GM23338 (cell line): ENCODE results near the gene ADAMTS17. TPM values are rescaled to one million over a fixed set of nuclear protein-coding genes. Genes with fewer than 3 reads are reported as not detected.
A peak's percentile ranks its signal among the peaks of the same experiment; 100 is the strongest.

Experiments
- ATAC-seq: fragments of 200-7000 bp; cut with Tn5 transposase; 3 replicates; pipeline ENCODE4 v1.9.1; 2020
- DNase-seq: peaks from one replicate; pipeline ENCODE4 v3.0.0-alpha.2; 2015; ENCODE audit warnings: low spot score
- H2AFZ ChIP-seq: fragments of 200-600 bp; sonication (generic); 2 replicates; pipeline ENCODE4 v1.8.0; 2016; ENCODE audit warnings: antibody characterized with exemption, mild to moderate bottlenecking, moderate library complexity
- H3F3A ChIP-seq: fragments of 200-600 bp; sonication (generic); replicated peaks from 2 replicates; pipeline ENCODE4 v1.8.0; 2017; ENCODE audit warnings: antibody characterized with exemption, mixed run types, low read depth
- H3K27ac ChIP-seq: fragments of 200-600 bp; sonication (generic); 2 replicates; pipeline ENCODE4 v1.6.1; 2016; ENCODE audit warnings: low read depth
- H3K27me3 ChIP-seq: fragments of 200-600 bp; sonication (generic); 2 replicates; pipeline ENCODE4 v1.8.0; 2016; ENCODE audit warnings: mild to moderate bottlenecking, mixed run types, moderate library complexity; ENCODE audit not compliant: insufficient read depth
- H3K36me3 ChIP-seq: fragments of 200-600 bp; sonication (generic); 2 replicates; pipeline ENCODE4 v1.8.0; 2016; ENCODE audit warnings: mild to moderate bottlenecking; ENCODE audit not compliant: insufficient read depth
- H3K4me1 ChIP-seq: fragments of 200-600 bp; sonication (generic); 2 replicates; pipeline ENCODE4 v1.8.0; 2016; ENCODE audit warnings: mild to moderate bottlenecking, moderate library complexity; ENCODE audit not compliant: insufficient read depth
- H3K4me2 ChIP-seq: fragments of 200-600 bp; sonication (generic); 2 replicates; pipeline ENCODE4 v1.7.1; 2017; ENCODE audit warnings: mixed run types
- H3K4me3 ChIP-seq: fragments of 200-600 bp; sonication (generic); 2 replicates; pipeline ENCODE4 v1.6.1; 2016; ENCODE audit warnings: mixed run types
- H3K79me2 ChIP-seq: fragments of 200-600 bp; sonication (generic); replicated peaks from 2 replicates; pipeline ENCODE4 v1.8.0; 2017; ENCODE audit warnings: mild to moderate bottlenecking; ENCODE audit not compliant: insufficient read depth
- H3K9me2 ChIP-seq: fragments of 200-600 bp; sonication (generic); 2 replicates; pipeline ENCODE4 v1.8.0; 2017; ENCODE audit not compliant: insufficient read depth
- H4K20me1 ChIP-seq: fragments of 200-600 bp; sonication (generic); replicated peaks from 2 replicates; pipeline ENCODE4 v1.8.0; 2017; ENCODE audit warnings: mild to moderate bottlenecking; ENCODE audit not compliant: insufficient read depth
- H3K27ac Mint-ChIP-seq: 2 replicates; pipeline ENCODE4 v1.8.0; 2020; ENCODE audit warnings: inconsistent platforms, mild to moderate bottlenecking, moderate library complexity, mixed read lengths
- H3K27me3 Mint-ChIP-seq: 3 replicates; pipeline ENCODE4 v1.8.0; 2022; ENCODE audit warnings: low read depth, mild to moderate bottlenecking, moderate library complexity, mixed read lengths, inconsistent platforms; ENCODE audit not compliant: insufficient read depth, poor library complexity
- H3K36me3 Mint-ChIP-seq: 3 replicates; pipeline ENCODE4 v1.8.0; 2021; ENCODE audit warnings: low read depth, mild to moderate bottlenecking, inconsistent platforms, moderate library complexity, mixed read lengths
- H3K4me1 Mint-ChIP-seq: 3 replicates; pipeline ENCODE4 v1.8.0; 2020; ENCODE audit warnings: mild to moderate bottlenecking, inconsistent platforms, mixed read lengths
- H3K4me3 Mint-ChIP-seq: 3 replicates; pipeline ENCODE4 v1.8.0; 2021; ENCODE audit warnings: moderate library complexity, mild to moderate bottlenecking, inconsistent platforms, mixed read lengths
- H3K9me3 Mint-ChIP-seq: 3 replicates; pipeline ENCODE4 v1.8.0; 2020; ENCODE audit warnings: moderate library complexity, mild to moderate bottlenecking, inconsistent platforms, mixed read lengths
- EZH2phosphoT487 ChIP-seq: fragments of 200-600 bp; sonication (generic); IDR thresholded peaks from one replicate; pipeline ENCODE4 v1.8.1; 2018; ENCODE audit warnings: antibody characterized with exemption; ENCODE audit not compliant: unreplicated experiment
- JUNB ChIP-seq: IDR thresholded peaks from one replicate; pipeline ENCODE4 v1.6.1; 2016; ENCODE audit warnings: antibody characterized with exemption; ENCODE audit not compliant: unreplicated experiment
- POLR2AphosphoS5 ChIP-seq: IDR thresholded peaks from 2 replicates; pipeline ENCODE4 v1.6.1; 2016; ENCODE audit warnings: antibody characterized with exemption, low read depth
- ZNF114 ChIP-seq: fragments of 250-450 bp; sonication (Bioruptor Pico); IDR thresholded peaks from 2 replicates; pipeline ENCODE4 v1.5.0; 2020; ENCODE audit warnings: mild to moderate bottlenecking, moderate library complexity
- polyA plus RNA-seq: library from polyadenylated mRNA; unstranded; fragments of >200 nt; fragmentation: Nextera tagmentation; extraction: Ambion mirVana; gene quantifications from 2 replicates; pipeline ENCODE4 v1.2.1, GENCODE V29; 2016
- total RNA-seq: library from RNA; depleted of rRNA; stranded (reverse); fragments of >200 nt; shearing (Covaris generic); gene quantifications from 2 replicates; pipeline ENCODE4 v1.2.3, GENCODE V29; 2014
- TF ChIP-seq, protein P1 (sequence below), 2 experiments: fragments of 200-600 bp in 1 of 2; sonication (generic) in 1 of 2; conservative IDR thresholded peaks; 2 replicates each; pipeline versions ENCODE4 v1.5.1 to v1.6.1; 2016 to 2017; ENCODE audit warnings: antibody characterized with exemption in 2 of 2, low read depth in 2 of 2, mild to moderate bottlenecking in 2 of 2, moderate library complexity in 1 of 2
- TF ChIP-seq, protein P2 (sequence below): IDR thresholded peaks from 2 replicates; pipeline ENCODE4 v1.6.1; 2016; ENCODE audit warnings: antibody characterized with exemption

ADAMTS17 gene
- total and polyA plus RNA-seq, 2 experiments from 2014 or later: 0.60 to 3.8 TPM

DNA sequence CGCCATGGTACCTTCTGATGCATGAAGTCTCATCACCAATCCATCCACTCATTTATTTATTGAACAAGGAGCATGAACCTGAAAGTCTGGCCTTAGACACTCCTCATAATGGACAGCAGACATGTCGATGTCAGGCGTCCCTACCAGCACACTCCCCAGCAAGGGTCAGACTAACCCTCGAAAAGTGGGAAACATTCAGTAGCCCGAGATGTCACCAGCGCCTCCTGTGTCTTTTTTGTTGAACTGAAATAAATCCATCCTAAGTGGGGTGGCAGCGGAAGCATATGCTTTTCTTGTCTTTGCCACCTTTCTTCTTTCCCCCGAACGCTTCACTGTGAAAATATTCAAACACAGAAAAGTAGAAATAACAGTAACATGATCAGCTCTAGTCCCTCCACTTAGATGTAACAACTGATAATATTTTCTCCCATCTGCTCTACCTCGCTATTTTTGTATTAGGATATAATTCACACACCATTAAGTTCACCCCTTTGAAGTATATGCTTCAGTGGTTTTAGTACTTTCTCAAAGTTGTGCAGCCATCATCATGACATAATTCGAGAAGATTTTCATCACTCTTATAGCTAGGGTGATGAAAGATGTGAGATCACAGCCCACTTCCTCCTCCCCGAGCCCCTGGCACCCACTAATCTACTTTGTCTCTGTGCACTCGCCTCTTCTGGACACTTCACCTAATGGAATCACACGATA, 121.6 kb downstream of the ADAMTS17 start:
- Mint-ChIP-seq H3K4me3 (no peak overlapping the region), H3K36me3 (no peaks in the 10 kb centered on the region), H3K27ac (no peak overlapping the region), H3K4me1 (peaks cover 6% of the 10 kb centered on the region; the same call in 2 of the 3 replicates), H3K9me3 (no peaks in the 10 kb centered on the region), H3K27me3 (no peaks in the 10 kb centered on the region)
- H3K4me3 ChIP-seq: no peak overlapping the region
- H4K20me1 ChIP-seq: no peaks in the 10 kb centered on the region
- no peaks in the 10 kb centered on the region for H3K27me3 ChIP-seq
- TF ChIP-seq EZH2phosphoT487 (no peak), JUNB (no peak), POLR2AphosphoS5 (no peak)
- TF ChIP-seq, protein P1, sequence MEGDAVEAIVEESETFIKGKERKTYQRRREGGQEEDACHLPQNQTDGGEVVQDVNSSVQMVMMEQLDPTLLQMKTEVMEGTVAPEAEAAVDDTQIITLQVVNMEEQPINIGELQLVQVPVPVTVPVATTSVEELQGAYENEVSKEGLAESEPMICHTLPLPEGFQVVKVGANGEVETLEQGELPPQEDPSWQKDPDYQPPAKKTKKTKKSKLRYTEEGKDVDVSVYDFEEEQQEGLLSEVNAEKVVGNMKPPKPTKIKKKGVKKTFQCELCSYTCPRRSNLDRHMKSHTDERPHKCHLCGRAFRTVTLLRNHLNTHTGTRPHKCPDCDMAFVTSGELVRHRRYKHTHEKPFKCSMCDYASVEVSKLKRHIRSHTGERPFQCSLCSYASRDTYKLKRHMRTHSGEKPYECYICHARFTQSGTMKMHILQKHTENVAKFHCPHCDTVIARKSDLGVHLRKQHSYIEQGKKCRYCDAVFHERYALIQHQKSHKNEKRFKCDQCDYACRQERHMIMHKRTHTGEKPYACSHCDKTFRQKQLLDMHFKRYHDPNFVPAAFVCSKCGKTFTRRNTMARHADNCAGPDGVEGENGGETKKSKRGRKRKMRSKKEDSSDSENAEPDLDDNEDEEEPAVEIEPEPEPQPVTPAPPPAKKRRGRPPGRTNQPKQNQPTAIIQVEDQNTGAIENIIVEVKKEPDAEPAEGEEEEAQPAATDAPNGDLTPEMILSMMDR (conservative IDR thresholded peaks at IDR 0.05; ENCODE audit: low read depth in 2 of 2): peak; percentile 42 to 44
- TF ChIP-seq, protein P2, sequence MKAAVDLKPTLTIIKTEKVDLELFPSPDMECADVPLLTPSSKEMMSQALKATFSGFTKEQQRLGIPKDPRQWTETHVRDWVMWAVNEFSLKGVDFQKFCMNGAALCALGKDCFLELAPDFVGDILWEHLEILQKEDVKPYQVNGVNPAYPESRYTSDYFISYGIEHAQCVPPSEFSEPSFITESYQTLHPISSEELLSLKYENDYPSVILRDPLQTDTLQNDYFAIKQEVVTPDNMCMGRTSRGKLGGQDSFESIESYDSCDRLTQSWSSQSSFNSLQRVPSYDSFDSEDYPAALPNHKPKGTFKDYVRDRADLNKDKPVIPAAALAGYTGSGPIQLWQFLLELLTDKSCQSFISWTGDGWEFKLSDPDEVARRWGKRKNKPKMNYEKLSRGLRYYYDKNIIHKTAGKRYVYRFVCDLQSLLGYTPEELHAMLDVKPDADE: no peak
- no peaks in the 10 kb centered on the region for H3K4me1 ChIP-seq
- DNase-seq (peak; percentile 54), ATAC-seq (peak; percentile 33; the same call in 2 of the 3 replicates)
- no peak overlapping the region for H2AFZ ChIP-seq
- no peaks in the 10 kb centered on the region for H3K9me2 ChIP-seq
- H3K79me2 ChIP-seq: no peaks in the 10 kb centered on the region
- no peak overlapping the region for H3K27ac ChIP-seq
- H3F3A ChIP-seq: no peaks in the 10 kb centered on the region
- no peak overlapping the region for H3K4me2 ChIP-seq
- no peaks in the 10 kb centered on the region for H3K36me3 ChIP-seq

DNA sequence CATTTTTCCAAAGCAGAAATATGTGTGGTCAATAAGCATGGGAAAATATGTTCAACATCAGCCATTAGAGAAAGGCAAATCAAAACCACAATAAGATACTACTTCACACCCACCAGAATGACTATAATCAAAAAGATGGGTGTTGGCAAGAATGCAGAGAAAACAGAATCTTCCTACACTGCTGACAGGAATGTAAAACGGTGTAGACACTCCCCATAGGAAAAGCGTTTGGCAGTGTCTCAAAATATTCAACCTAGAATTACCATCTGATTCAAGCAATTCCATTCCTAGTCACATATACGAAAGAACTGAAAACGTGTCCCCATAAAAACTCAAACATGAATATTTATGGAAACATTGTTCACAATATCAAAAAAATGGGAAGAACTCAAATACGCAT, 123.3 kb downstream of the ADAMTS17 start:
- no peak overlapping the region for H3K27ac ChIP-seq
- H3K4me3 Mint-ChIP-seq: no peak overlapping the region
- H3K36me3 ChIP-seq: no peaks in the 10 kb centered on the region
- H3K9me2 ChIP-seq: no peaks in the 10 kb centered on the region
- no peak overlapping the region for H2AFZ ChIP-seq
- no peak overlapping the region for H3K4me3 ChIP-seq
- TF ChIP-seq POLR2AphosphoS5 (no peak), ZNF114 (CRISPR knock-in tag) (no peak)
- TF ChIP-seq, protein P2: no peak
- TF ChIP-seq, protein P1 (conservative IDR thresholded peaks at IDR 0.05; ENCODE audit: low read depth in 2 of 2): no peak
- no peaks in the 10 kb centered on the region; the same call in 2 of the 3 replicates for H3K4me1 Mint-ChIP-seq
- no peak overlapping the region for H3K27ac Mint-ChIP-seq
- no peaks in the 10 kb centered on the region for H3K27me3 ChIP-seq
- H4K20me1 ChIP-seq: no peaks in the 10 kb centered on the region
- no peaks in the 10 kb centered on the region for H3K79me2 ChIP-seq
- DNase-seq (no peak), ATAC-seq (no peak)
- no peak overlapping the region for H3K4me2 ChIP-seq
- H3K4me1 ChIP-seq: no peaks in the 10 kb centered on the region
- H3K9me3 Mint-ChIP-seq: no peaks in the 10 kb centered on the region
- H3K36me3 Mint-ChIP-seq: no peaks in the 10 kb centered on the region
- no peaks in the 10 kb centered on the region for H3K27me3 Mint-ChIP-seq
- H3F3A ChIP-seq: no peaks in the 10 kb centered on the region
